Epidermal melanocyte (primary cell): Measurements from ENCODE around the gene GABRP.
A peak's percentile ranks its signal among the peaks of the same experiment; 100 is the strongest.

Source experiments
- DNase-seq: peaks from one replicate; pipeline ENCODE4 v3.0.0; 2011; ENCODE audit warnings: low spot score; ENCODE audit not compliant: insufficient read length

Gene GABRP

GRCh38 chr5:170860818-170861666 is 77.5 kb downstream of the GABRP start:
- DNase-seq, result no peak

GRCh38 chr5:170861667-170861916 is 78.1 kb downstream of the GABRP start:
- no peak for DNase-seq

- DNase-seq, result peak; percentile 66
Observed at GRCh38 chr5:170861917-170862766, 78.6 kb downstream of the GABRP start, which contains the start of gene RANBP17. Gene RANBP17 (plus strand): TSS chr5:170862018.

- no peak for DNase-seq
Observed at GRCh38 chr5:170863646-170864045, 80.1 kb downstream of the GABRP start.
